Hepatocyte (in vitro differentiated cells): ENCODE results near the gene TRPV2.
"Not testable (repeated sequence)": the region's sequence is repeated elsewhere in the genome, so short reads cannot be mapped to it uniquely, and the experiment has no call there.

Source experiments
- EZH2 ChIP-seq: fragments of 200-600 bp; sonication (generic); IDR thresholded peaks from 2 replicates; pipeline ENCODE4 v1.6.1; 2016; ENCODE audit warnings: antibody characterized with exemption, mild to moderate bottlenecking, borderline replicate concordance
- TF ChIP-seq, protein P1 (sequence below): fragments of 200-600 bp; sonication (generic); IDR thresholded peaks from 2 replicates; pipeline ENCODE4 v1.5.1; 2016; ENCODE audit warnings: antibody characterized with exemption, mild to moderate bottlenecking; ENCODE audit not compliant: poor library complexity

- TF ChIP-seq, protein P1, sequence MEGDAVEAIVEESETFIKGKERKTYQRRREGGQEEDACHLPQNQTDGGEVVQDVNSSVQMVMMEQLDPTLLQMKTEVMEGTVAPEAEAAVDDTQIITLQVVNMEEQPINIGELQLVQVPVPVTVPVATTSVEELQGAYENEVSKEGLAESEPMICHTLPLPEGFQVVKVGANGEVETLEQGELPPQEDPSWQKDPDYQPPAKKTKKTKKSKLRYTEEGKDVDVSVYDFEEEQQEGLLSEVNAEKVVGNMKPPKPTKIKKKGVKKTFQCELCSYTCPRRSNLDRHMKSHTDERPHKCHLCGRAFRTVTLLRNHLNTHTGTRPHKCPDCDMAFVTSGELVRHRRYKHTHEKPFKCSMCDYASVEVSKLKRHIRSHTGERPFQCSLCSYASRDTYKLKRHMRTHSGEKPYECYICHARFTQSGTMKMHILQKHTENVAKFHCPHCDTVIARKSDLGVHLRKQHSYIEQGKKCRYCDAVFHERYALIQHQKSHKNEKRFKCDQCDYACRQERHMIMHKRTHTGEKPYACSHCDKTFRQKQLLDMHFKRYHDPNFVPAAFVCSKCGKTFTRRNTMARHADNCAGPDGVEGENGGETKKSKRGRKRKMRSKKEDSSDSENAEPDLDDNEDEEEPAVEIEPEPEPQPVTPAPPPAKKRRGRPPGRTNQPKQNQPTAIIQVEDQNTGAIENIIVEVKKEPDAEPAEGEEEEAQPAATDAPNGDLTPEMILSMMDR = not testable (repeated sequence)
- not testable (repeated sequence) for TF ChIP-seq EZH2
Measured at GRCh38 chr17:16452268-16452667, 36.9 kb downstream of the TRPV2 start.
